A549 (cell line): ENCODE results near the gene UST. TPM values are rescaled to one million over a fixed set of nuclear protein-coding genes. Genes with fewer than 3 reads are reported as not detected.
A peak's percentile ranks its signal among the peaks of the same experiment; 100 is the strongest.
"Not testable (repeated sequence)": the region's sequence is repeated elsewhere in the genome, so short reads cannot be mapped to it uniquely, and the experiment has no call there.

ENCODE experiments used
- ATAC-seq, 2 experiments: fragments of 200-7000 bp in 1 of 2; fragments of >200 bp in 1 of 2; cut with Nextera tagmentation in 1 of 2; cut with Tn5 transposase in 1 of 2; 3 replicates each; pipeline versions ENCODE4 v1.8.0 to v1.9.1; 2018 to 2020; ENCODE audit warnings: mild to moderate bottlenecking in 1 of 2, moderate library complexity in 1 of 2
- CTCF ChIA-PET: fragments of 300-600 bp; sonication (Branson Sonifier 250); formaldehyde crosslinking; extraction: SDS; loops from one replicate; lab custom pipeline; 2021; ENCODE audit warnings: antibody characterized with exemption, inconsistent platforms; lab: Yijun Ruan, JAX
- POLR2A ChIA-PET: fragments of 350-600 bp; formaldehyde crosslinking; extraction: SDS; loops from one replicate; lab custom pipeline; 2021; ENCODE audit warnings: antibody characterized with exemption, inconsistent platforms; lab: Yijun Ruan, JAX
- DNase-seq, 2 experiments: peaks; one replicate each; pipeline versions ENCODE4 v3.0.0 to v3.0.0-alpha.2; 2011 to 2016; ENCODE audit warnings: low read depth in 1 of 2, low spot score in 1 of 2
- FAIRE-seq: peaks from 2 replicates; lab custom pipeline; 2011; peaks lifted over from hg19 to GRCh38; lab: Jason Lieb, UNC
- H3K27ac ChIP-seq, 2 experiments: fragments of >200 bp; sonication (Bioruptor Twin); formaldehyde crosslinking; 3 replicates each; pipeline ENCODE4 v1.5.1; 2016 to 2017
- H3K4me1 ChIP-seq: fragments of >200 bp; sonication (Bioruptor Twin); formaldehyde crosslinking; 3 replicates; pipeline ENCODE4 v1.6.1; 2016
- H3K4me2 ChIP-seq: fragments of >200 bp; sonication (Bioruptor Twin); formaldehyde crosslinking; 3 replicates; pipeline ENCODE4 v1.6.1; 2016
- H3K4me3 ChIP-seq: fragments of >200 bp; sonication (Bioruptor Twin); formaldehyde crosslinking; 3 replicates; pipeline ENCODE4 v1.5.1; 2016
- H3K9me3 ChIP-seq: fragments of >200 bp; sonication (Bioruptor Twin); formaldehyde crosslinking; 3 replicates; pipeline ENCODE4 v1.6.1; 2016
- CEBPB ChIP-seq, 2 experiments: fragments of >200 bp in 1 of 2; sonication (Bioruptor Twin) in 1 of 2; formaldehyde crosslinking in 1 of 2; IDR thresholded peaks; 2 replicates each; pipeline ENCODE4 v1.6.1; 2012 to 2016
- EHMT2 ChIP-seq: fragments of 200-600 bp; sonication (generic); IDR thresholded peaks from 2 replicates; pipeline ENCODE4 v1.6.1; 2016; ENCODE audit warnings: antibody characterized with exemption, low read depth, mild to moderate bottlenecking, moderate library complexity
- EP300 ChIP-seq, 2 experiments: fragments of >200 bp; sonication (Bioruptor Twin); formaldehyde crosslinking; IDR thresholded peaks; 2 replicates in 1 of 2; 3 replicates in 1 of 2; pipeline ENCODE4 v1.6.1; 2016 to 2017
- GATA3 ChIP-seq: IDR thresholded peaks from 2 replicates; pipeline ENCODE4 v1.6.1; 2012; ENCODE audit warnings: borderline replicate concordance
- HEYL ChIP-seq: fragments of 250-450 bp; sonication (Bioruptor Pico); IDR thresholded peaks from 2 replicates; pipeline ENCODE4 v1.8.0; 2021; ENCODE audit warnings: mild to moderate bottlenecking, moderate library complexity
- HOXA7 ChIP-seq: fragments of 250-450 bp; sonication (Bioruptor Pico); IDR thresholded peaks from 2 replicates; pipeline ENCODE4 v1.5.0; 2020; ENCODE audit warnings: mild to moderate bottlenecking, moderate library complexity
- HOXB5 ChIP-seq: fragments of 250-450 bp; sonication (Bioruptor Pico); IDR thresholded peaks from 2 replicates; pipeline ENCODE4 v1.5.0; 2020; ENCODE audit warnings: mild to moderate bottlenecking, moderate library complexity
- KDM1A ChIP-seq: fragments of 200-600 bp; sonication (generic); IDR thresholded peaks from 2 replicates; pipeline ENCODE4 v1.6.1; 2016; ENCODE audit warnings: low read depth, mild to moderate bottlenecking
- MAFK ChIP-seq: fragments of 450-650 bp; IDR thresholded peaks from 2 replicates; pipeline ENCODE4 v1.6.1; 2014; ENCODE audit not compliant: partially characterized antibody
- MYC ChIP-seq: IDR thresholded peaks from 2 replicates; pipeline ENCODE4 v1.6.1; 2012; ENCODE audit warnings: mild to moderate bottlenecking, inconsistent platforms, low read length, improper control_type of control experiment, borderline replicate concordance
- RCOR1 ChIP-seq: fragments of 150-350 bp; IDR thresholded peaks from 2 replicates; pipeline ENCODE4 v1.6.1; 2014; ENCODE audit warnings: antibody characterized with exemption, low read length, low read depth
- RFX5 ChIP-seq: fragments of 450-650 bp; IDR thresholded peaks from 2 replicates; pipeline ENCODE4 v1.7.1; 2014; ENCODE audit warnings: antibody characterized with exemption, mild to moderate bottlenecking, moderate library complexity
- SMC3 ChIP-seq: fragments of >200 bp; sonication (Bioruptor Twin); formaldehyde crosslinking; IDR thresholded peaks from 3 replicates; pipeline ENCODE4 v1.6.1; 2018; ENCODE audit warnings: inconsistent platforms
- TFCP2L1 ChIP-seq: fragments of 250-450 bp; sonication (Bioruptor Pico); IDR thresholded peaks from 2 replicates; pipeline ENCODE4 v1.5.0; 2021; ENCODE audit warnings: mild to moderate bottlenecking
- ZNF302 ChIP-seq: fragments of 250-450 bp; sonication (Bioruptor Pico); IDR thresholded peaks from 2 replicates; pipeline ENCODE4 v1.9.0; 2021; ENCODE audit warnings: inconsistent platforms, mild to moderate bottlenecking, moderate library complexity
- WGBS: methylation state at CpG from one replicate; pipeline ENCODE4 v1.1.6; 2017; ENCODE audit errors: missing lambda C conversion rate; 5-methylcytosine and 5-hydroxymethylcytosine counted together
- polyA plus RNA-seq, 4 experiments: library from polyadenylated mRNA; depleted of rRNA in 3 of 4; stranded (reverse); fragments of >200 nt; fragmentation: RNase III in 1 of 4; extraction: RNeasy Plus Mini Kit Qiagen cat#74134 plus additional on column Dnase treatment in 1 of 4; gene quantifications; 2 replicates in 3 of 4; 3 replicates in 1 of 4; pipeline ENCODE4 v1.2.3, GENCODE V29; 2011 to 2017
- TF ChIP-seq, protein P1 (sequence below): fragments of 450-650 bp; IDR thresholded peaks from 2 replicates; pipeline ENCODE4 v1.6.1; 2014; ENCODE audit warnings: antibody characterized with exemption
- TF ChIP-seq, protein P2 (sequence below): fragments of 250-450 bp; sonication (Bioruptor Pico); IDR thresholded peaks from 2 replicates; pipeline ENCODE4 v1.5.0; 2021; ENCODE audit warnings: mild to moderate bottlenecking, moderate library complexity, borderline replicate concordance

UST gene
- polyA plus RNA-seq, 2 of the 4 experiments (the other 2 are of a cell fraction): 0.54 to 1.7 TPM

DNA sequence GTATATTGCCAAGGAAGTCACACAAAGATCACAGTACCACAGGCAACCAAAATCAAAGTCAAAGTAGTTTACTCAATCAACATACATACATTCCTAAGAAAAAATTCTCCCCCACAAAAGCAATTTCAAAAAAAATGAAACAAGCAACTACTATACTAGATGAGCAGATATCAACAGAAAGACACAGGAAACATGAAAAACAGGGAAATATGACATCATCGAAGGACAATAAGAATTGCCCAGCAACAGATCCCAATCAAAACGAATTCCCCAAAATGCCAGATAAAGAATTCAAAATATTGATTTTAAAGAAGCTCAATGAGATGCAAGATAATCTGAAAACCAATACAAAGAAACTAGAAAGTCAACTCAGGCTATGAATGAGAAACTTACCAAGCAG is 351.0 kb downstream of the UST start:
- ChIA-PET POLR2A (no interaction called here), CTCF (no interaction called here)
- H3K4me1 ChIP-seq: peaks cover 10% of the 10 kb centered on the region; the same call in 2 of the 3 replicates
- no peak overlapping the region for H3K4me3 ChIP-seq
- FAIRE-seq: no peak
- TF ChIP-seq ZNF302 (CRISPR knock-in tag) (no peak), TFCP2L1 (CRISPR knock-in tag) (no peak), MYC (no peak)
- no peak for ATAC-seq
- no peak overlapping the region for H3K27ac ChIP-seq
- DNase-seq: no peak
- H3K4me2 ChIP-seq: no peak overlapping the region
- peaks cover 14% of the 10 kb centered on the region for H3K9me3 ChIP-seq
- WGBS: 2% methylated on average over 2 of the region's 2 CpGs

DNA sequence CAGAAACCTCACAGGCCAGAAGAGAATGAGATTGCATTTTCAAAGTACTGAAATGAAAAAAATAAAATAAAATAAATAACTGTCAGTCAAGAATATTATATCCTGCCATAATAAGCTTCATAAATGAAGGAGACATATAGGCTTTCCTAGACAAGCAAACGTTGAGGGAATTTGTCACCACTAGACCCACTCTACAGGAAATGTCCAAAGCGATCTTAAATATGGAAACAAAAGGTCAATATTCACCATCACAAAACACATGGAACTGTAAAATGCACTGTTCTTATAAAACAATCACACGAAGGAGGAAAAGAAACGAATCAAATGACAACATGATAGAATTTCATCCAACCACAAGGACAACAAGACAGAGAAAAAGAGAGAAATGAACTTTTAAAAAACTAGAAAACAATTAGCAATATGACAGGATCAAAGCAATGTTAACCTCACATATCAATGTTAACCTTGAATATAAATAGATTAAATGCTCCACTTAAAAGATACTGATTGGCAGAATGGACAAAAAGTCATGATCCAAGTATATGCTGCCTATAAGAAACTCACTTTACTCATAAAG is 352.0 kb downstream of the UST start:
- peaks cover 14% of the 10 kb centered on the region for H3K9me3 ChIP-seq
- H3K4me2 ChIP-seq: no peak overlapping the region
- TF ChIP-seq RCOR1: no peak
- no peak for TF ChIP-seq EHMT2
- TF ChIP-seq RFX5: no peak
- TF ChIP-seq GATA3: no peak
- TF ChIP-seq, protein P1, sequence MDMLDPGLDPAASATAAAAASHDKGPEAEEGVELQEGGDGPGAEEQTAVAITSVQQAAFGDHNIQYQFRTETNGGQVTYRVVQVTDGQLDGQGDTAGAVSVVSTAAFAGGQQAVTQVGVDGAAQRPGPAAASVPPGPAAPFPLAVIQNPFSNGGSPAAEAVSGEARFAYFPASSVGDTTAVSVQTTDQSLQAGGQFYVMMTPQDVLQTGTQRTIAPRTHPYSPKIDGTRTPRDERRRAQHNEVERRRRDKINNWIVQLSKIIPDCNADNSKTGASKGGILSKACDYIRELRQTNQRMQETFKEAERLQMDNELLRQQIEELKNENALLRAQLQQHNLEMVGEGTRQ: no peak
- TF ChIP-seq, all 56 proteins: peak for 0
- ChIA-PET POLR2A (no interaction called here), CTCF (no interaction called here)
- H3K4me3 ChIP-seq: no peak overlapping the region
- H3K4me1 ChIP-seq: peaks cover 9% of the 10 kb centered on the region; the same call in 2 of the 3 replicates
- FAIRE-seq (no peak), DNase-seq (peak in 1 of 2 experiments; percentile 19), ATAC-seq (no peak)
- no peak overlapping the region for H3K27ac ChIP-seq
- 24% methylated on average over 4 of the region's 4 CpGs for WGBS

DNA sequence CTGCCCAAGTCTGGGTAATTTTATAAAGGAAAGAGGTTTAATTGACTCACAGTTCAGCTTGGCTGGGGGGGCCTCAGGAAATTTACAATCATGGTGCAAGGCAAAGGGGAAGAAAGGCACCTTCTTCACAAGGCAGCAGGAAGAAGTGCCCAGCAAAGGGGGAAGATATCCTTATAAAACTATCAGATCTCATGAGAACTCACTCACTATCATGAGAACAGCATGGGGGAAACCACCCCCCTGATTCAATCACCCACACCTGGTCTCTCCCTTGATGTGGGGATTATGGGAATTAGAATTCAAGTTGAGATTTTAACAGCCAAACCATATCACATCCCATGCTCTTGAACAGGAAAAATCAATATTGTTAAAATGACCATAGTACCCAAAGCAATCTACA is 355.5 kb downstream of the UST start:
- no peak for TF ChIP-seq KDM1A
- TF ChIP-seq GATA3: no peak
- peaks cover 13% of the 10 kb centered on the region for H3K9me3 ChIP-seq
- no peak for FAIRE-seq
- POLR2A ChIA-PET: no interaction called here
- no peak overlapping the region for H3K4me2 ChIP-seq
- H3K4me3 ChIP-seq: no peak overlapping the region
- H3K4me1 ChIP-seq: no peaks in the 10 kb centered on the region
- CTCF ChIA-PET: no interaction called here
- no peak for ATAC-seq
- no peak overlapping the region for H3K27ac ChIP-seq
- no peak for DNase-seq

DNA sequence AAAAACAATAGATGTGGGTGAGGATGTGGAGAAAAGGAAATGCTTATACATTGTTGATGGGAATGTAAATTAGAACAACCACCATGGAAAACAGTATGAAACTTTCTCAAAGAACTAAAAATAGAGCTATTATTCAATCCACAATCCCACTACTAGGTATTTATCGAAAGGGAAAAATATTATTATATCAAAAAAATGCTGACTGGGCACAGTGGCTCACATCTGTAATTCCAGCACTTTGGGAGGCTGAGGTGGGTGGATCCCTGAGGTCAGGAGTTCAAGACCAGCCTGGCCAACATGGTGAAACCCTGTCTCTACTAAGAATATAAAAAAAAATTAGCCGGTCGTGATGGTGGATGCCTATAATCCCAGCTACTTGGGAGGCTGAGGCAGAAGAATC is 357.1 kb downstream of the UST start:
- H3K9me3 ChIP-seq, H3K4me1 ChIP-seq, POLR2A ChIA-PET, H3K4me2 ChIP-seq, DNase-seq, FAIRE-seq, H3K4me3 ChIP-seq, H3K27ac ChIP-seq, CTCF ChIA-PET, ATAC-seq: not testable (repeated sequence)
- WGBS: 83% methylated on average over 3 of the region's 3 CpGs
- peak; percentile 73 for TF ChIP-seq MAFK

DNA sequence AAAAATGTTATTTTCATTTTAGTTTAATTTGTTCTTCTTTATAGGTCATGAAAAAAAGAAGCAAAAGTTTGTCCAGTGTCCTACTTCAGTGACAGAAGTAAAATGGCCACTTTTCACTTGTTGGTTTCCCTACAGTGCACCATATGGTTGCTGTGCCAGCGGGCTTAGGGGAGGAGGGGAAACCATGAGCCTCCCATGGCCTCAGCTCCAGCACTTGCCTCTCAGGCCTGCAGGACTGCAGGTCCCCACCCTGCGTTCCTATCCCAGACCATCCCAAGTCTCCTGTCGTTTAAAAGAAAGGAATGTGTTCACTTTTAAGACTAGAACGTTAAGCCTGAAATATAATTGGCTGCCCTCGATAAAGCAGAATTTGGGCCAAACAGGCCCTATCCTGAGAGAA is 360.7 kb downstream of the UST start:
- POLR2A ChIA-PET: no interaction called here
- 76% methylated on average over 5 of the region's 5 CpGs for WGBS

More for the DNA sequence above, 360.7 kb downstream of the UST start:
- no peak for FAIRE-seq
- Histone ChIP-seq H3K4me3 (no peak overlapping the region), H3K4me1 (no peaks in the 10 kb centered on the region), H3K27ac (no peak overlapping the region), H3K9me3 (no peaks in the 10 kb centered on the region), H3K4me2 (no peak overlapping the region)
- TF ChIP-seq CEBPB (IDR thresholded peaks at IDR 0.05) (no peak), HEYL (CRISPR knock-in tag) (no peak), HOXA7 (CRISPR knock-in tag) (no peak), ZNF302 (CRISPR knock-in tag) (no peak), HOXB5 (CRISPR knock-in tag) (no peak), EP300 (IDR thresholded peaks at IDR 0.05) (no peak), SMC3 (no peak)
- TF ChIP-seq, protein P2, sequence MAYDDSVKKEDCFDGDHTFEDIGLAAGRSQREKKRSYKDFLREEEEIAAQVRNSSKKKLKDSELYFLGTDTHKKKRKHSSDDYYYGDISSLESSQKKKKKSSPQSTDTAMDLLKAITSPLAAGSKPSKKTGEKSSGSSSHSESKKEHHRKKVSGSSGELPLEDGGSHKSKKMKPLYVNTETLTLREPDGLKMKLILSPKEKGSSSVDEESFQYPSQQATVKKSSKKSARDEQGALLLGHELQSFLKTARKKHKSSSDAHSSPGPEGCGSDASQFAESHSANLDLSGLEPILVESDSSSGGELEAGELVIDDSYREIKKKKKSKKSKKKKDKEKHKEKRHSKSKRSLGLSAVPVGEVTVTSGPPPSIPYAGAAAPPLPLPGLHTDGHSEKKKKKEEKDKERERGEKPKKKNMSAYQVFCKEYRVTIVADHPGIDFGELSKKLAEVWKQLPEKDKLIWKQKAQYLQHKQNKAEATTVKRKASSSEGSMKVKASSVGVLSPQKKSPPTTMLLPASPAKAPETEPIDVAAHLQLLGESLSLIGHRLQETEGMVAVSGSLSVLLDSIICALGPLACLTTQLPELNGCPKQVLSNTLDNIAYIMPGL (CRISPR knock-in tag): no peak
- CTCF ChIA-PET: no interaction called here
- no peak for ATAC-seq
- no peak for DNase-seq
